VCaP (cell line): Measurements from ENCODE around the gene KLHL42.
A peak's percentile ranks its signal among the peaks of the same experiment; 100 is the strongest.
"Not testable (repeated sequence)": the region's sequence is repeated elsewhere in the genome, so short reads cannot be mapped to it uniquely, and the experiment has no call there.

ENCODE experiments used
- H3K27ac ChIP-seq: fragments of 450-650 bp; 2 replicates; pipeline ENCODE4 v1.5.1; 2017
- CTCF ChIP-seq: fragments of 450-650 bp; conservative IDR thresholded peaks from 2 replicates; pipeline ENCODE4 v1.5.1; 2017; ENCODE audit warnings: mild to moderate bottlenecking, moderate library complexity

The KLHL42 gene, protein sequence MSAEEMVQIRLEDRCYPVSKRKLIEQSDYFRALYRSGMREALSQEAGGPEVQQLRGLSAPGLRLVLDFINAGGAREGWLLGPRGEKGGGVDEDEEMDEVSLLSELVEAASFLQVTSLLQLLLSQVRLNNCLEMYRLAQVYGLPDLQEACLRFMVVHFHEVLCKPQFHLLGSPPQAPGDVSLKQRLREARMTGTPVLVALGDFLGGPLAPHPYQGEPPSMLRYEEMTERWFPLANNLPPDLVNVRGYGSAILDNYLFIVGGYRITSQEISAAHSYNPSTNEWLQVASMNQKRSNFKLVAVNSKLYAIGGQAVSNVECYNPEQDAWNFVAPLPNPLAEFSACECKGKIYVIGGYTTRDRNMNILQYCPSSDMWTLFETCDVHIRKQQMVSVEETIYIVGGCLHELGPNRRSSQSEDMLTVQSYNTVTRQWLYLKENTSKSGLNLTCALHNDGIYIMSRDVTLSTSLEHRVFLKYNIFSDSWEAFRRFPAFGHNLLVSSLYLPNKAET

DNA sequence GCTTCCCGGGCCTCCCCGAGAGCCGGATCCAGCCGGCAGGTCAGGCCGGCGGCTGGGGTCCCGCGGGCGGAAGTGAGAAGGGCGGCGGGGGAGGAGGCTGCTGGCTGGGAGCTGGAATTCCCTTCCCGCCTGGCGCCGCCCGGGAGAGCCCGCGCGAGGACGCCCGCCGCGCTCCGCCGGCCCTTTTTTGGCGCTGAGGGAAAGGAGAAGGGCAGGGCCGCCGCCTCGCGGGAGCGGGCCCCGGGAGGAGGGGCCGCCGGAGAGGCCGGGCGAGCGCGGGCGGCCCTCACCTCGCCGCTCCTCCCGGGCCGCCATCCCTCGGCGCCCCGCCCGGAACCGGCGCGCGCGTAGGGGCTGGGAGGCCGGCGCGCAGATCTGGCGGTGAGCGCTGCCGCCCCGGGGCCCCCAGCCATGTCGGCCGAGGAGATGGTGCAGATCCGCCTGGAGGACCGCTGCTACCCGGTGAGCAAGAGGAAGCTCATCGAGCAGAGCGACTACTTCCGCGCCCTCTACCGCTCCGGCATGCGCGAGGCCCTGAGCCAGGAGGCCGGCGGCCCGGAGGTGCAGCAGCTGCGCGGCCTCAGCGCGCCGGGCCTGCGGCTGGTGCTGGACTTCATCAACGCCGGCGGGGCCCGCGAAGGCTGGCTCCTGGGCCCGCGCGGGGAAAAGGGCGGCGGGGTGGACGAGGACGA, at the start of gene KLHL42, which contains the start of gene MANSC4:
KLHL42 (plus strand) TSS at position 314 of the 692 bp plus-strand sequence; CDS start at position 412, 98 bp downstream.
MANSC4 (minus strand) TSS at position 317 of the 692 bp plus-strand sequence. CDS start 8,960 bp downstream, outside the sequence.
- H3K27ac ChIP-seq, result peak within 1 kb of the TSS; percentile 97

DNA sequence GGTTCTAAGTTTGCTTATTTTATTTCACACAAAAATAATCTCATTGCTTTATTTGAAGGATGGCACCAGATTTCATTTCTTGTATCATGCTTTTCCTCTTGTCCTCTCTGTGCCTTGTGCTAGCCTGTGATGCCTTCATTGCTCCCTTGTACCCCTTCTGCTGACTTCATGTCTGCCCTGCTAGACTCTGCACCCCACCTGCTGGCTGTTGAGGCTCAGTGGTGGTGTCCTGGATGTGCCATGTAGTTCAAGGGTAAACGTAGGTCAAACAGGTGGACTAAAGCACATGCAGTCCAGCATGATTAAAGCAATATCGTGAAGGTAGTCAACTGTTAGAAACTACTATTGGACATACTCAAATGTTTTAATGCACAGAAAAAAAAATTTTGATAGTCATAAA, 47.8 kb upstream of the KLHL42 start:
- TF ChIP-seq CTCF, result peak; percentile 27; the same call in 1 of the 2 replicates
- no peak overlapping the region for H3K27ac ChIP-seq

More for the DNA sequence above, at the start of gene KLHL42, which contains the start of gene MANSC4:
- peak; percentile 7; the same call in 1 of the 2 replicates for TF ChIP-seq CTCF

DNA sequence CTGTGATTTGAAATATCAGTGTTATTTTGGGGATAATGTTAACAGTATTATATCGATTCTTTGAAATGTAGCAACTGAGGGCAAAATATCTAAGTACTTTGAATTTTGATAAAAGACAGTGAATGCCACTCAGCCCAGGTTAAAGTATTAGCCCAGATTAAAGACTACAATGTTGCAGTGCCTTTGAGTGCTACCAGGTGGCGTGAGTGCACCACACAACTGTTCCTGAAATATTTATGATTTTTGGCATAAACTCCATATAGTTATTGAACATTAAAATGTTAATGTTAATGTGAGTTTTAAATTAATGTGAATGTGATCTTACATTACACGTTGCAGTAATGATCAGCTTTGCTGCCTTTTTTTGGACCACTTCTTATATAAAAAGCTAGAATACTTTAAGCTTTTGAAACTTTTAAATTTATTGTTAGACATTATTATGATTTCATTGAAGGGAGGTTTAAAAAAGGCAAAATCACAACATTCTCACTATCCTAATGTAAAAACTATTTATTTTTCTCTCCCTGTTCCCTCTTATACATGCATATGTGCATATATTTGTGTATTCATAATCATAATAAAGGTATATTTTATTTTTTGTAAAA, 46.9 kb upstream of the KLHL42 start:
- peak; percentile 89 for TF ChIP-seq CTCF
- H3K27ac ChIP-seq, result no peak overlapping the region

GRCh38 chr12:27733791-27734190, 46.2 kb upstream of the KLHL42 start:
- no peak overlapping the region for H3K27ac ChIP-seq
- TF ChIP-seq CTCF, result no peak

GRCh38 chr12:27734321-27734720, 45.7 kb upstream of the KLHL42 start:
- H3K27ac ChIP-seq, result not testable (repeated sequence)

GRCh38 chr12:27743601-27744000, 36.4 kb upstream of the KLHL42 start:
- no peak for TF ChIP-seq CTCF
- H3K27ac ChIP-seq, result no peak overlapping the region

DNA sequence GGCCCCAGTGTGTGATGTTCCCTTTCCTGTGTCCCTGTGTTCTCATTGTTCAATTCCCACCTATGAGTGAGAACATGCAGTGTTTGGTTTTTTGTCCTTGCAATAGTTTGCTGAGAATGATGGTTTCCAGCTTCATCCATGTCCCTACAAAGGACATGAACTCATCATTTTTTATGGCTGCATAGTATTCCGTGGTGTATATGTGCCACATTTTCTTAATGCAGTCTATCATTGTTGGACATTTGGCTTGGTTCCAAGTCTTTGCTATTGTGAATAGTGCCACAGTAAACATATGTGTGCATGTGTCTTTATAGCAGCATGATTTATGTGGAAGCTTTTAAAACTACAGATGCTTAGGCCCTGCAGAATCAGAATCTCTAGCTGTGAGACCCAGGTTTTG, 34.3 kb upstream of the KLHL42 start:
- not testable (repeated sequence) for H3K27ac ChIP-seq

DNA sequence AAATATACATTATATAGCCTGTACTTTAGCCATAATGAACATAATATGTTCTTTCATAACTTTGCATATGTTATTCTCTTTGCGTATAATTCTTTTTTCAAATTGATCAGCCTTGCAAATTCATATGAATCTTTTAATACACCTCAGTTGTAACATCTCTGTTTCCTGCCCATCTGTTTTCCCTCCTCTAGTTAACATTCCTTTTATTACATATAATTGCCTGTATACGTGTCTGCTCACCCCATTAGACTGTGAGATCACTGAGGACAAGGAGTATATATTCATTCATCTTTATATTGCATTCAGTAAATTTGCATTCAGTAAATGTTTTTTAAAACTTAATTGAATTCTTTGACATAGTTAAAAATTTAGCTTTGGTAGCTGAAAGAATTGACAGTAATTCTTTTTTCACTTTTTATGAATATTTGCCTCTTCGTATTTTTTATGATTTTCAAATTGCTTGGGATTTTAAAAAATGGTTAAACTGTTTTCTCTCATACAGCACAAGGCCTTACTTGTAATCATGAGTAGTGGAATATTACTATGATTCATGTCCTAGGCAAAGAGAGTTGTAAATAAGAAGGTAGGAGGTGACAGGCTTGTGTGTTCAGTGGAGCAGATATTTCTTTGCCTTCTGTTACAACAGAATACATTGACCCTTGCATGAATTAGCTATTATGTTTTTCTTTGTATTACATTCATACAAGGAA, 32.8 kb upstream of the KLHL42 start:
- H3K27ac ChIP-seq, result no peak overlapping the region
- no peak for TF ChIP-seq CTCF
